Measurements from ENCODE around the gene MITF. TPM values are rescaled to one million over a fixed set of nuclear protein-coding genes. Genes with fewer than 3 reads are reported as not detected.
"Not testable (repeated sequence)": the region's sequence is repeated elsewhere in the genome, so short reads cannot be mapped to it uniquely, and the experiment has no call there.

MITF gene
- polyA plus RNA-seq, 3 donors from 2014 or later: 0.68 to 2.3 TPM; not detected in 1

- no peak for DNase-seq
- Mint-ChIP-seq H3K36me3 (no peaks in the 10 kb centered on the region), H3K4me3 (no peak overlapping the region), H3K9me3 (peaks cover 0 to 4% (median 0%) of the 10 kb centered on the region in 6 donors), H3K27me3 (ENCODE audit: low read depth in 3 of 3) (peaks cover 0 to 2% (median 2%) of the 10 kb centered on the region in 3 donors), H3K4me1 (no peaks in the 10 kb centered on the region), H3K27ac (no peak overlapping the region)
Measured at GRCh38 chr3:69896095-69896494, 156.8 kb downstream of the MITF start.

DNA sequence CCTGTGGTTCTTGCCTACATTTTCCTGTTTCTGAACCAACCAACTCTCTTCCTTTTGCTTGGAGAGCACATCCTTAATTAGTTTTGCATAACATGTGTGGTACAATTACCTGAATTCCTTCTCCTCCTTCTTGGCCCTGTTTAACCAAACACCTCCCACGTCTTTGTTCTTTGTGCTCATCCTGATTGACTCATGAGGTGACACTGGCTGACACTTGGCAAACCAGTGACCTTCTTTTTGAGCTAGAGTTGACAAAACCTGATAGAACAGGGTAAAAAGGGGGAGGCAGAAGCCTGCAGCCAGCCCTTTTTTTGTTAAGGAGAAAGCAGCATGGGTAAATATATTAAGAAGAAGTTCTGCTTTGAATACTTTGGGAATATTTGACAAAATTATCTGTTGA is 161.1 kb downstream of the MITF start:
- no peaks in the 10 kb centered on the region for H3K4me1 Mint-ChIP-seq
- no peaks in the 10 kb centered on the region for H3K36me3 Mint-ChIP-seq
- peaks cover 0 to 4% (median 1%) of the 10 kb centered on the region in 6 donors for H3K9me3 Mint-ChIP-seq
- no peaks in the 10 kb centered on the region for H3K27me3 Mint-ChIP-seq (ENCODE audit: low read depth in 3 of 3)
- no peak overlapping the region for H3K27ac Mint-ChIP-seq
- H3K4me3 Mint-ChIP-seq: no peak overlapping the region
- no peak for DNase-seq

DNA sequence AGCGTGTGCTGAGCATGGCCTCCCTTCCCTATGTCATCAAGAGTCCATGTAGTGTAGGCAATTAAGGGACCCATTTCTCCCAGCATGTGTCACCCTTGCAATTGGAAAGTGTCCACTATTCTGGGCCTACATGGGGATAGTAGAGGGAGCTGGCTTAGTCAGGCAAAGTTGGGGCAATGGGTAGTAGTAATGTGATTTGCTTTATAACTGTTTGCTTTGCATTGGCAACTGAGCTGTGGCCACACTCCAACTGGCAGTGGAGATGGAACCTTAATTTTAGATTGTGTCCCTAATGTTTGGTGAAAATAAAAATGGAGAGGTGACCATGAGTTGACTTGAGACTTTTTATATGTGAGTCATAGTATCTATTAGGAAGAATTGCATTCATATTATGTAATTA is 162.5 kb downstream of the MITF start:
- Mint-ChIP-seq H3K4me1 (no peaks in the 10 kb centered on the region), H3K9me3 (peaks cover 0 to 6% (median 2%) of the 10 kb centered on the region in 6 donors), H3K36me3 (no peaks in the 10 kb centered on the region), H3K27ac (no peak overlapping the region), H3K27me3 (ENCODE audit: low read depth in 3 of 3) (no peaks in the 10 kb centered on the region), H3K4me3 (no peak overlapping the region)
- no peak for DNase-seq

DNA sequence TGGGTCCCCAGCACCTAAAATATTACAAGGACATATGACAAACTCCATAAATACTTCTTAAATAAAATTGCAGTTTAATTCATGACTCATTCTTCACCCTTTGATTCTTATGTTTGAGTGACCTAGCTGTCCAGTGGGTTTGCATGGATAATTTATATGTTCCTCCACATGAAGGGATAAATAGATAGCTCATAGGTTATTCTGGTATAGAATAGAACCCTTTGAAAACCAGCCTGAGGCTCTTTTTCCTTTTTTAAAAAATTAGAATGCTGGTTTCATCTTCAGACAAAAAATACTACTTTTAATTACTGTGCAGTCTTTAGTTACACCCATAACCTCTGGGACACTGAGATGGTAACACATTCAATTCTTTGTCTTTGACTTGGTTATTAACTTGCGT is 163.1 kb downstream of the MITF start:
- Mint-ChIP-seq H3K36me3 (no peaks in the 10 kb centered on the region), H3K9me3 (peaks cover 0 to 6% (median 2%) of the 10 kb centered on the region in 6 donors), H3K4me1 (no peaks in the 10 kb centered on the region), H3K27me3 (ENCODE audit: low read depth in 3 of 3) (no peaks in the 10 kb centered on the region), H3K27ac (no peak overlapping the region), H3K4me3 (no peak overlapping the region)
- no peak for DNase-seq

- no peak overlapping the region for H3K27ac Mint-ChIP-seq
- H3K4me3 Mint-ChIP-seq: no peak overlapping the region
- H3K9me3 Mint-ChIP-seq: peaks cover 0 to 12% (median 2%) of the 10 kb centered on the region in 6 donors
- H3K36me3 Mint-ChIP-seq: no peaks in the 10 kb centered on the region
- DNase-seq: no peak
- H3K27me3 Mint-ChIP-seq (ENCODE audit: low read depth in 3 of 3): no peaks in the 10 kb centered on the region
- H3K4me1 Mint-ChIP-seq: no peaks in the 10 kb centered on the region
Measured at GRCh38 chr3:69906351-69906966, 167.2 kb downstream of the MITF start.

DNA sequence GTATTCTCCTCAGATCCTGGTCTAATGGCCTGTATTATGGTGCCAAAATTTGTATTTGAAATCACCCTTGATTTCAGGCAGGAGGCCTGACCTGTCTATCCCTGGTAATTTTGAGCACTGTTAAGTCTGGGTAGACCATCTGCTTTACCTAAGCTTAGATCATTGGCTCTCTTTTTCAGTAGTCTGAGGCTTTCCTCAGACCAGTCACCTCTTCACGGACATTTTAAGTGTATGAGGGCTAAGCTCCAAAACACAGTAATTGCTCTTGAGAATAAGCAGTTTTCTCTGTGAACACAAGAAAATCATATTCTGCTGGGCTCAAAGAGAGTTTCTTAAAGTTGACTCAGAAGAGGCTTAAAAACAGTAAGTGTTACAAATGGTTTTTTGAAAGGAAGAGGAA is 168.3 kb downstream of the MITF start:
- Mint-ChIP-seq H3K9me3 (peaks cover 0 to 12% (median 2%) of the 10 kb centered on the region in 6 donors), H3K4me1 (no peaks in the 10 kb centered on the region), H3K27me3 (ENCODE audit: low read depth in 3 of 3) (no peaks in the 10 kb centered on the region), H3K4me3 (no peak overlapping the region), H3K27ac (no peak overlapping the region), H3K36me3 (no peaks in the 10 kb centered on the region)
- DNase-seq: no peak

DNA sequence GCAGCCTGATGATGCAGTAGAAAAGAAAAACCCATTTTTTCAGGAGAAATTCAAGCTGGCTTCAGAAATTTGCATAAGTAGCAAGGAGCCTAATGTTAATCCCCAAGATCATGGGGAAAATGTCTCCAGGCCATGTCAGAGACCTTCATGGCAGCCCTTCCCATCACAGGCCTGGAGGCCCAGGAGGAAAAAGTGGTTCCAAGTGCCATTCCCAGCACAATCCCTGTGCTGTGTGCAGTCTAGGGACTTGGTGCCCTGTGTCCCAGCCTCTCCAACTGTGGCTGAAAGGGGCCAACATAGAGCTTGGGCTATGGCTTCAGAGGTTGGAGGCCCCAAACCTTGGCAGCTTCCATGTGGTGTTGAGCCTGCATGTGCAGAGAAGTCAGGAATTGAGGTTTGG is 170.6 kb downstream of the MITF start:
- not testable (repeated sequence) for H3K27me3 Mint-ChIP-seq (ENCODE audit: low read depth in 3 of 3); H3K4me1 Mint-ChIP-seq; H3K4me3 Mint-ChIP-seq

DNA sequence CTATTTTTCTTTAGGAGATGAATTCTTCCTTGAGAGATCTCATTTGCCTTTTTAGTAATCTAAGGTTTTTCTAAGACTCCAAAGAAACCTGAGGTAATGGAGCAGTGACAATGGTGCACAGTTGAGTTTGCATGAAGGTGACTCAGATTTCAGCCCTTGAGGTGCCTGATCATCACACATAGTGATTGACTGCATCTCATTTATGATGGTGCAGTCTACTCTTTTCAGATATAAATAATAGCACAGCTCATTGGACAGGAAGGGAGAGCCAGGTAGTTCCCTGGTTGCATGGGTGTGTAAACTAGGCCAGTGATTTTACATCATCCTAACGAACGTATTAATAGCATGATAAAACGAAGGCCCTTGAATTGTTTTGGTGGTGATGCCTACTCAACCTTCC is 174.2 kb downstream of the MITF start:
- no peak for DNase-seq
- no peaks in the 10 kb centered on the region for H3K27me3 Mint-ChIP-seq (ENCODE audit: low read depth in 3 of 3)
- H3K4me1 Mint-ChIP-seq: no peaks in the 10 kb centered on the region
- no peak overlapping the region for H3K4me3 Mint-ChIP-seq
- peaks cover 0 to 11% (median 1%) of the 10 kb centered on the region in 6 donors for H3K9me3 Mint-ChIP-seq
- H3K36me3 Mint-ChIP-seq: no peaks in the 10 kb centered on the region
- H3K27ac Mint-ChIP-seq: no peak overlapping the region

More for the DNA sequence above, 170.6 kb downstream of the MITF start:
- not testable (repeated sequence) for H3K27ac Mint-ChIP-seq, DNase-seq, H3K36me3 Mint-ChIP-seq
- H3K9me3 Mint-ChIP-seq: peaks cover 0 to 16% (median 2%) of the 10 kb centered on the region in 6 donors

DNA sequence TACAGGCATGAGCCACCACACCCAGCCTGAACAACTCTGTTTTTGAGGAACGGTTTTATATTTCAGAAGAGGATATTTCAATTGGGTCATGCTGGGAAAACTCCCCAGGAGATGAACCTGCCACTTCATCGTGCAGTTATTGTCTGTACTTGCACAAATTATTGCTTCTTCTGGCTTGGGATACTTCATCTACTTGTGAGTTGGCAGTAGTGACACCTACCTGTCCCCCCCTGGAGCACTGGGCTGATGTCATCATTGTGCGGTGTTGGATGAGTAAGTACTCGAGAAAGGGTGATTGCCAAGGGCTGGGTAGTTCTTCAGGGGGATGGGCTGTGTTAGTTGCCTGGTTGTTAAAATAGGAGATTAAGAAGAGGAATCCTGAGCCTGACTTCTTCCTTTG is 175.1 kb downstream of the MITF start:
- peaks cover 0 to 9% (median under 1%) of the 10 kb centered on the region in 6 donors for H3K9me3 Mint-ChIP-seq
- H3K4me1 Mint-ChIP-seq: no peaks in the 10 kb centered on the region
- no peaks in the 10 kb centered on the region for H3K36me3 Mint-ChIP-seq
- no peak overlapping the region for H3K4me3 Mint-ChIP-seq
- H3K27ac Mint-ChIP-seq: no peak overlapping the region
- DNase-seq: no peak
- H3K27me3 Mint-ChIP-seq (ENCODE audit: low read depth in 3 of 3): no peaks in the 10 kb centered on the region

DNA sequence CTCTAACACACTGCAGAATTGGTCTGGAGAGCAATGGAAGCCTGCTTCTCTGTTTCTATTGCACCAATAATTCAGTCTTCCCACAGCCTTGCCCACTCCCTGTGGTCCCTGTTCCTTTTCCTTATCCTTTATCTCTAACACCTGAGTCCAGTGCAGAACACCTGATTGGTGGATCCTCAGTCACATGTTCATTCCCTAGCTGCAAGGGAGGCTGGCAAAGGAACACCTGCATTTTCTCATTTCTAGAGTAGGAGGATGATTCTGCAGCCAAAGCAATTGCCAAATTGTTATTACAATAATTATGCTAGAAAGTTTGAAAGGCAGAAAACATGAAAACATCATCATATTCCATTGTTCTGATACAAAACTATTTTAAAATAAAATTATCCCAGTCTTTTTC is 176.5 kb downstream of the MITF start:
- Mint-ChIP-seq H3K4me1 (no peaks in the 10 kb centered on the region), H3K4me3 (no peak overlapping the region), H3K27ac (no peak overlapping the region), H3K9me3 (peaks cover 0 to 9% (median 0%) of the 10 kb centered on the region in 6 donors), H3K27me3 (ENCODE audit: low read depth in 3 of 3) (peaks cover 0 to 3% (median 0%) of the 10 kb centered on the region in 3 donors), H3K36me3 (no peaks in the 10 kb centered on the region)
- DNase-seq: no peak

DNA sequence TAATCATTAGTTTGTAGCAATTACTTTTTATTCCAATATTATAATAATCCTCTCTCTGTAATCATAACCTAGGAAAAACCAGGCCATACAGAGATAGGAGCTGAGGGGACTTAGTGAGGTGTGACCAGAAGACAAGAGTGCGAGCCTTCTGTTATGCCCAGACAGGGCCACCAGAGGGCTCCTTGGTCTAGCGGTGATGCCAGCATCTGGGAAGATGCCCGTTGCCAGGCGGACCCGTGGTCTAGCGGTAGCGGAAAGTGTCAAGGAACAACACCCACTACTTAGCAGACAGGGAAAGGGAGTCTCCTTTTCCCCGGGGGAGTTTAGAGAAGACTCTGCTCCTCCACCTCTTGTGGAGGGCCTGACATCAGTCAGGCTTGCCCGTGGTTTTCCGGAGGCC is 180.7 kb downstream of the MITF start:
- not testable (repeated sequence) for H3K4me1 Mint-ChIP-seq; H3K4me3 Mint-ChIP-seq; H3K27me3 Mint-ChIP-seq (ENCODE audit: low read depth in 3 of 3); H3K27ac Mint-ChIP-seq; H3K36me3 Mint-ChIP-seq; H3K9me3 Mint-ChIP-seq; DNase-seq

DNA sequence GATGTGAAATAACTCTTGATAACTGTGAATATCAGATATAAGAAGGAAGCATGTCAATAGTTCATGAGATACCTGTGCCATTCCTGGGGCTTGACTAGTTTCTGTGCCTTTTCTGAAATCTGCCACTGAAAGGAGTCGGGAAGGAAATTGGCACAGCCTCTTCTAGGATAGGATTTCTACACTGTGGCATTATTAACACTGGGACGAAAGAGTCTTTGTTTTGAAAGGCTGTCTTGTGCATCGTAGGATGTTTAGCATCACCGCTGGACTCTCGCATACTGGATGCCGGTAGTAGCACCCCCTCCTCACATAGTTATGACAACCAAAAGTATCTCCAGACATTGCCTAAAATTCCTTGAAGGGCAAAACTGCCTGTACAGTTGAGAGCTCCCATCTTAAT is 182.4 kb downstream of the MITF start:
- Mint-ChIP-seq H3K4me3 (no peak overlapping the region), H3K27me3 (ENCODE audit: low read depth in 3 of 3) (peaks cover 0 to 3% (median 2%) of the 10 kb centered on the region in 3 donors), H3K36me3 (no peaks in the 10 kb centered on the region), H3K27ac (no peak overlapping the region), H3K9me3 (peaks cover 0 to 6% (median 0%) of the 10 kb centered on the region in 6 donors), H3K4me1 (no peaks in the 10 kb centered on the region)
- DNase-seq: no peak

DNA sequence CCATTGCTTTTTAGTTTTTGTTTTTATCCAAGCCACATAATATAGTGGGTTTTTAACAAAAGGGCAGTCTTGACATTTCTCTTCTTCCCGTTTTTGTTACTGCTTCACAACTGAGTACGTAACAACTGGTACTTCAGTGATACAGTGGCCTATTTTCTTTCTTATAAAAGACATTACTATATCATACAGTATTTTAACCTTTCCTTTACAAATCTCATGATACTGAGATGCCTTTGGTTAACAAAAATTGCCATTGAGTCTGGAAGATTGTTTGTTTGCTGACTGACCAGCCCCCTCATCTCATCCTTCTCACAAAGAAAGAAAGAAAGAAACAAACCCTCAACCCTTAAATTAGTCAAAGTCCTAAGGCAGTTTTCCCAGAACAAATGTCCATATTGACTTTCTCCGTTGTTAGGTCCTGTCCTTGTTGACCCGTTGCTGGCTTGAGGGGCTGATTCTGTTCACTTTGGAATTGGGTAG is 183.3 kb downstream of the MITF start:
- Mint-ChIP-seq H3K27me3 (ENCODE audit: low read depth in 3 of 3) (peaks cover 0 to 3% (median 2%) of the 10 kb centered on the region in 3 donors), H3K9me3 (peaks cover 0 to 6% (median 0%) of the 10 kb centered on the region in 6 donors), H3K27ac (no peak overlapping the region), H3K4me3 (no peak overlapping the region), H3K36me3 (no peaks in the 10 kb centered on the region), H3K4me1 (no peaks in the 10 kb centered on the region)
- no peak for DNase-seq

- no peak overlapping the region for H3K27ac Mint-ChIP-seq
- no peak overlapping the region for H3K4me3 Mint-ChIP-seq
- no peak for DNase-seq
- no peaks in the 10 kb centered on the region for H3K4me1 Mint-ChIP-seq
- peaks cover 0 to 11% (median 0%) of the 10 kb centered on the region in 6 donors for H3K9me3 Mint-ChIP-seq
- no peaks in the 10 kb centered on the region for H3K36me3 Mint-ChIP-seq
- peaks cover 0 to 2% (median under 1%) of the 10 kb centered on the region in 3 donors for H3K27me3 Mint-ChIP-seq (ENCODE audit: low read depth in 3 of 3)
Measured at GRCh38 chr3:69925506-69925905, 186.2 kb downstream of the MITF start.

DNA sequence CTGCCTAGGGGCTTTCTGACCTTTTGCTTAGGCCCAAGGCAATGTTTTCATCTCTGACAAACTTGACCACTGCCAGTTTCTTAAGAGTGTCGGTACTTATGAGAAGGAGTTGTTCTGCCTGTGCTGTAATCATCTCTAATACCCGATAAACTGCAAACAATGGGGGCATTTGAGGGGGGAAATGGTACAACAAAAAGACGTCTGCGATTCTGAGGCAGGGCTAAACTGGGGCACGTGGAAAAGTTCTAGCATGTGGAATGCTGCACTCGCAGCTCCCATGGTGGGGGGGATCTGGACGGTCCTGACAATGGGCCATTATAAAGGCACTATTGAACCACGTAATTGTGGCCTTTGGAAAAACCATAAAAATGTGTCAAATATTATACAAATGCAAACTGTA is 187.1 kb downstream of the MITF start:
- no peak for DNase-seq
- Mint-ChIP-seq H3K27me3 (ENCODE audit: low read depth in 3 of 3) (peaks cover 0 to 2% (median 0%) of the 10 kb centered on the region in 3 donors), H3K27ac (no peak overlapping the region), H3K9me3 (peaks cover 0 to 11% (median 0%) of the 10 kb centered on the region in 6 donors), H3K36me3 (no peaks in the 10 kb centered on the region), H3K4me1 (no peaks in the 10 kb centered on the region), H3K4me3 (no peak overlapping the region)
